Breast epithelium (tissue), 3 donors: ENCODE results near the gene DDX10.

ENCODE experiments used
- CTCF ChIP-seq, 3 donors: fragments of 450-650 bp; IDR thresholded peaks; one replicate each; pipeline ENCODE4 v1.5.1; 2016 to 2017; ENCODE audit warnings: antibody characterized with exemption in 3 of 3, mild to moderate bottlenecking in 3 of 3, moderate library complexity in 3 of 3
- POLR2A ChIP-seq: fragments of 450-650 bp; IDR thresholded peaks from one replicate; pipeline ENCODE4 v1.6.1; 2016; ENCODE audit warnings: antibody characterized with exemption, mild to moderate bottlenecking, moderate library complexity
- POLR2AphosphoS5 ChIP-seq, 3 donors: sonication (generic); formaldehyde crosslinking; IDR thresholded peaks; one replicate each; pipeline ENCODE4 v1.6.1; 2017; ENCODE audit warnings: antibody characterized with exemption in 3 of 3

GRCh38 chr11:108669286-108669685 is 4.4 kb downstream of the DDX10 start:
- TF ChIP-seq CTCF (IDR thresholded peaks at IDR 0.05) (no peak), POLR2A (no peak), POLR2AphosphoS5 (IDR thresholded peaks at IDR 0.05) (no peak)
